ENCODE results near the gene ZC3HAV1.
A peak's percentile ranks its signal among the peaks of the same experiment; 100 is the strongest.
"Not testable (repeated sequence)": the region's sequence is repeated elsewhere in the genome, so short reads cannot be mapped to it uniquely, and the experiment has no call there.

The ZC3HAV1 gene

DNA sequence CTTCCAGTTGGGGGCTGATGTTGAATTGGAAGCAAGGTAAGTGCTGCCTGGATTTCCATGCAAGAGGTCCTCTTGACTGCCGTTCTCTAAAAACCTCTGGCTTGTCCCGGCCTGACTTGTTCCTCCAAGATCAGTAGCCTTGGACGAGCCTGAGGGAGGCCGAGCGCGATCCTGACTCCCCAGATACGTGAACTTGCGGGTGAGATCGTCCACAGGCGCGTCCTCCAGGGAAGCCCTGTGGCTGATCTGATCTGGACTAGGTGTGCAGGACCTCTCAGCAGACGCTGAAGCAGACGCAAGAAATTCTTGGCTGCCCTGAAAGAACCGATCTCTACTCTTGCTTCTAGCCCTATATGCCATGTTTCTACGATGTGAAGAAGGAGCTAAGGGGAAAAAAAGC, 29.7 kb downstream of the ZC3HAV1 start:
- no peak for DNase-seq (ENCODE audit: low read depth)
- no peak overlapping the region for H3K4me3 ChIP-seq (ENCODE audit: control insufficient read depth, low read depth, low read length)
- TF ChIP-seq CTCF (IDR thresholded peaks at IDR 0.05; ENCODE audit: control insufficient read depth, insufficient read depth, low read depth, low read length, missing control alignments), result no peak

- TF ChIP-seq CTCF (IDR thresholded peaks at IDR 0.05; ENCODE audit: control insufficient read depth, insufficient read depth, low read depth, low read length, missing control alignments), result no peak
- no peak overlapping the region for H3K4me3 ChIP-seq (ENCODE audit: control insufficient read depth, low read depth, low read length)
- no peak for DNase-seq (ENCODE audit: low read depth)
Measured at GRCh38 chr7:139078911-139079310, 30.6 kb downstream of the ZC3HAV1 start.

GRCh38 chr7:139078399-139078798, 31.1 kb downstream of the ZC3HAV1 start:
- DNase-seq (ENCODE audit: low read depth), result no peak
- no peak for TF ChIP-seq CTCF (IDR thresholded peaks at IDR 0.05; ENCODE audit: control insufficient read depth, insufficient read depth, low read depth, low read length, missing control alignments)

DNA sequence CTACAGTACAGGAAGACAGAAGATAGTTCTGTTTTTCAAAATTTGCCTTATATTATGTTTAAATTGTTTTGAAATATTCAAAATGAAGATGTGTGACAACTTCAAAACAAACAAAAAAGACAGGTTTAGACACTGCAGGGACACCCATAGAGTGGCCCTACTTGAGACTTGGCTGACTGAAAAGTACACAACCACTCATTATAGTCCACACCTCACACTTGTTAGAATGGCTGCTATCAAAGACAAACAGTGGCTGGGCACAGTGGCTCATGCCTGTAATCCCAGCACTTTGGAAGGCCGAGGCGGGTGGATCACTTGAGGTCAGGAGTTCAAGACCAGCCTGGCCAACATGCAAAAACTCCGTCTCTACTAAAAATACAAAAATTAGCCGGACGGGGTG, 31.8 kb downstream of the ZC3HAV1 start:
- DNase-seq (ENCODE audit: low read depth); H3K4me3 ChIP-seq (ENCODE audit: control insufficient read depth, low read depth, low read length): not testable (repeated sequence)

More at GRCh38 chr7:139078399-139078798, 31.1 kb downstream of the ZC3HAV1 start:
- H3K4me3 ChIP-seq (ENCODE audit: control insufficient read depth, low read depth, low read length), result no peak overlapping the region

DNA sequence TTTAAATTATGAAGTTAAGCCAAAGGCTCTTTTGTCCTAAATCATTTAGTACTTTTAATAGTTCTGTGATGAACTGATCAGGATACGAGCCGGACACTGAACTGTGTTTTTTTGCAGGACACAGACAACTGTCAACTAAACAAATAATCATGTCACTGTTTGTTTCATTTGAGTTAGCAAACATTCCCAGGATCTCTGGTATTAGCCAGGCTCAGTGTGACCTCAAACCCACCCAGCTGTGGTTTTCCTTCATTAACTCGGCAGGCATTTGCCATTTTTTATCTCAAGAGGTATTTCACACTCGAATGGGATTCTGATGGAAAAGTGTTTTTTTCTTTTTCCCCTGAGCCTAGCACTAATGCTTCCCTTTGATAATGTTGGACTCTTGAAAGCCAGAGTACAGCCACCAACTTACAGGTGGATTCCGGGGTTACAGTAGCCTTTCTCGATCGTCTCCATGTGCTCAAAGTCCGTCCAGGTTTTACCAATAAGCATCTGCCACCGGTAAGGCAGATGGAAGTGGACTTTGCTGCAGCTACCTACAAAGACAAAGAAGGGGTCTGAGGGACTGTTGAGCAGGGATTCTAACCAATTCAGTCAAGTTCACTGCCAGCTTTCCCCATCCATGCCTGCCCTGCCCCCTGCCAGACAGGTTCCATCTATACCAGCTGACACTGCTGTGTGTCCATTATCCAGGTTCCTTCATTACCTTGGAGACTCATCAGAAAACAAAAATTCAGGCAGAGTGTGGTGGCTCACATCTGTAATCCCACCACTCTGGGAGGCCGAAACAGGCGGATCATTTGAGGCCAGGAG, 33.4 kb downstream of the ZC3HAV1 start:
- no peak for DNase-seq (ENCODE audit: low read depth)
- no peak overlapping the region for H3K4me3 ChIP-seq (ENCODE audit: control insufficient read depth, low read depth, low read length)
- no peak for TF ChIP-seq CTCF (IDR thresholded peaks at IDR 0.05; ENCODE audit: control insufficient read depth, insufficient read depth, low read depth, low read length, missing control alignments)

GRCh38 chr7:139075031-139075652, 34.4 kb downstream of the ZC3HAV1 start:
- TF ChIP-seq CTCF (IDR thresholded peaks at IDR 0.05; ENCODE audit: control insufficient read depth, insufficient read depth, low read depth, low read length, missing control alignments), result peak; percentile 75
- no peak overlapping the region for H3K4me3 ChIP-seq (ENCODE audit: control insufficient read depth, low read depth, low read length)
- peak; percentile 60 for DNase-seq (ENCODE audit: low read depth)

GRCh38 chr7:139072796-139073195, 36.7 kb downstream of the ZC3HAV1 start:
- no peak for DNase-seq (ENCODE audit: low read depth)
- H3K4me3 ChIP-seq (ENCODE audit: control insufficient read depth, low read depth, low read length), result no peak overlapping the region
- no peak for TF ChIP-seq CTCF (IDR thresholded peaks at IDR 0.05; ENCODE audit: control insufficient read depth, insufficient read depth, low read depth, low read length, missing control alignments)

All from AG09309 (cell line).